Right cardiac atrium (tissue), 5 donors: ENCODE measurements around the gene POMP. TPM values are rescaled to one million over a fixed set of nuclear protein-coding genes. Genes with fewer than 3 reads are reported as not detected.

Experiments used
- ATAC-seq, 2 donors: fragments of 200-7000 bp; cut with Tn5 transposase; one replicate each; pipeline versions ENCODE4 v1.8.0 to v1.9.1; 2020; ENCODE audit warnings: moderate library complexity in 2 of 2, mild to moderate bottlenecking in 1 of 2
- DNase-seq, 3 donors: peaks; one replicate each; pipeline ENCODE4 v3.0.0-alpha.2; 2020
- H3K27ac ChIP-seq: one replicate; pipeline ENCODE4 v1.5.1; 2013; ENCODE audit warnings: mild to moderate bottlenecking, low read length, control low read depth, moderate library complexity
- H3K27me3 ChIP-seq: one replicate; pipeline ENCODE4 v1.6.1; 2013; ENCODE audit not compliant: control insufficient read depth, insufficient read depth
- H3K4me1 ChIP-seq: one replicate; pipeline ENCODE4 v1.6.1; 2013; ENCODE audit warnings: low read length; ENCODE audit not compliant: control insufficient read depth, insufficient read depth
- H3K4me3 ChIP-seq: one replicate; pipeline ENCODE4 v1.5.1; 2013; ENCODE audit warnings: low read length, control low read depth
- H3K9me3 ChIP-seq: one replicate; pipeline ENCODE4 v1.6.1; 2013; ENCODE audit warnings: low read length; ENCODE audit not compliant: control insufficient read depth
- WGBS: extraction: QIAGEN DNeasy Blood & Tissue Kit; methylation state at CpG from one replicate; pipeline ENCODE4 v1.1.7; 2013; 5-methylcytosine and 5-hydroxymethylcytosine counted together
- intact Hi-C, 4 donors: fragments of 100-400 bp; cut with DNase I; formaldehyde crosslinking; loops; one replicate each; pipeline versions ENCODE4 v1.11.0 to v1.14.0; 2022 to 2023
- polyA plus RNA-seq: library from polyadenylated mRNA; stranded (reverse); fragments of 200-250 nt; gene quantifications from one replicate; pipeline ENCODE4 v1.2.3, GENCODE V29; 2013
- total RNA-seq, 4 donors: library from RNA; stranded (reverse); fragmentation: NEBNext Ultra II Directional; extraction: Animal tissue kit (Norgen Biotek cat#: 25700); gene quantifications; one replicate each; pipeline ENCODE4 v1.2.1, GENCODE V29; 2021
- donor health status: healthy with polysubstance abuse.
- donor health status: DM: no; HTN: yes; CAD: no.
- donor health status: DM: no; HTN: no; CAD: no.
- donor health status: DM: no; HTN: yes; CAD: no; lungs with severe emphysema.
- donor health status: DM: yes; HTN: yes; CAD: no.

The POMP gene
- total and polyA plus RNA-seq, 5 donors = 75.3 to 147 (median 96.9) TPM

DNA sequence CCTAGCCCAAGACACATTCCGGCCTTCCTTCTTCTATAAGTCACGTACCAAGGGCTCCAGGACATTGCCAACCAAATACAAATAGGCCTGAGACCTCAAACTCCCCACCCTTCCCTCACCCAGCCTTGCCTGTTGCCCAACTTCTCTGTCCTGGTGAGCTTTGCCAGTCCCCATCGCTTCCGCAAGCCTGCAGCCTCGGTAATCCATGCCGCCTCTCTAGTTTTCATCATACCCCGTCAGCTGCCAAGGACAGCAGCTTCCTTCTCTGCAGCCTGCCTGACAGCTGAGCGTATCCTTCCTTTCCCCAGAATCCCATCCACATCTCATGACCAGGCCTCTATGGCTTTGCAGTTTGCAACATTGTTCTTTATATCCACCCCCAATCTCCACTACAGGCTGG, 36.6 kb upstream of the POMP start:
- intact Hi-C loops = no loop called here
- Histone ChIP-seq H3K27ac (no peak overlapping the region), H3K9me3 (no peaks in the 10 kb centered on the region), H3K4me1 (no peaks in the 10 kb centered on the region), H3K27me3 (no peaks in the 10 kb centered on the region), H3K4me3 (no peak overlapping the region)
- WGBS = 86% methylated on average over 8 of the region's 8 CpGs
- ATAC-seq (peak; percentile 53 to 57), DNase-seq (peak; percentile 47 to 81 (median 74))

DNA sequence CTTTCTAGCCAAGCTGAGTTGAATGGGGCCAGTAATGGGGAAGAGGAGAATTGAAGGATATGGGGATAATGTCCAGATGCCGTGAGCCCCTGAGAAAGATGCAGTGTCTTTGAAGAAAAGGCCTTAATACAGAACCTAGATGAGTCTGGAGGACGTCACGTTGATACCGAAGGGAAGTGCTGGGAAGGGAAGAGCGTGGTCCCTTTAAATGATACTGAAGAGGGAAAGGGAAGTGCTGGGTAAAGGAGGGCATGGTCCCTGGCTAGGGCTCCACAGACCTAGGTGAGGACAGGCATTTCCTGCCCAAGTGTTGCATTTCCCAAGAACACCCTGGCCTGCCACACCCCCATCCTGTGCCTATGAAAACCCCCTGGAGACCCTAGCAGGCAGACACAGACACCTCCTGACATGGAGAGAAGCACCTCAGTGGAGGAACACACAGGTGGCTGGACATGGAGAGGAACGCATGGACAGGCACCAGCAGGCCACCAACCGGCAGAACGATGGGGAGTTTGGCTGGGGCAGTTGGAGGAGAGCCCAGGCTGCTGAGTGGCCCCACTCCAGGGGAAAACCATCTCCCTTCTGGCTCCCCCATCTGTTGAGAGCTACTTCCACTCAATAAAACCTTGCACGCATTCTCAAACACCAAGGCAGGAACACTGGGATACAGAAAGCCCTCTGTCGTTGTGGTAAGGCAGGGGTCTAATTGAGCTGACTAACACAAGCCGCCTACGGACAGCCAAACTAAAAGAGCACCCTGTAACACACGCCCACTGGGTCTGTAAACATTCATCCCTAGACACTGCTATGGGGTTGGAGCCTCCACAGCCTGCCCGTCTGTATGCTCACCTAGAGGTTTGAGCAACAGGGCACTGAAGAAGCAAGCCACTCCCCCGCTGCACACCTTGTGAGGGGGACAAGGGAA, 34.9 kb upstream of the POMP start:
- no peak overlapping the region for H3K27ac ChIP-seq
- H3K27me3 ChIP-seq = no peaks in the 10 kb centered on the region
- no peaks in the 10 kb centered on the region for H3K9me3 ChIP-seq
- DNase-seq = no peak
- intact Hi-C loops = no loop called here
- H3K4me1 ChIP-seq = no peaks in the 10 kb centered on the region
- no peak overlapping the region for H3K4me3 ChIP-seq
- ATAC-seq = no peak
- 57% methylated on average over 15 of the region's 15 CpGs for WGBS

DNA sequence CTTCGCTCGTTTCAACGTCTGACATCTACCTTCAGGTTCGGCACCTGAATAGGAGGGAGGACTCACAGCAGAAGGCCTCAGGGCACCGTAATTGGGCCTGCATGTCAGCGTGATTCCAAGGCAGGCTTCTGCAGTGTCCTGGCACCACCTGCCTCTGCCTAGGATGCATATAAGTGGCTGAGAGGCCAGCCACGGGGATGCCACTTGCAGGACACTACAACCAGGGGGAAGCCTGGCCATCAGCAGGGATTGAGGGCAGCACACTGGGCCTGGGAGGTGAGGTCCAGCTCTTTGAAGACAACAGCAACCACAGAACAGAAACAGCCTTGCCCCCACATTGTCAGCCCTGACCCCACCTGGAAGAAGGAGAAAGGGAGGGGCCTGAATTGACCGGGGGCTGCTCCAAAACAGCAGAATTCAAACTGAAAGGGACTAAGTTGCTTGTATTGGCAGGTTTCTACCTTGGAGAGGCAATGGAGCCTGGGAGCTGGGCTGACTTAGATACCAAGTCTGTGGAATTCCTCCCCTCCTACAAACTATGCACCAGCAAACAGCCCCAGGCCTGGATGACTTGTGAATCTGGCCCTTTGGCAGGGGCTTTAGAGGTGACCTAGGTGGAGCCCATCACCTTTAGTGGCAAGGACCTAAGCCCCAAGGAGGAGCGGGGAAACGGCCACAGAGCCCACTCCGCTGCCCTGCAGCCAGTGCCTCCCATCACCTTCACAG, 34.1 kb upstream of the POMP start:
- intact Hi-C loops = no loop called here
- no peaks in the 10 kb centered on the region for H3K9me3 ChIP-seq
- H3K4me1 ChIP-seq = no peaks in the 10 kb centered on the region
- H3K27ac ChIP-seq = no peak overlapping the region
- H3K27me3 ChIP-seq = no peaks in the 10 kb centered on the region
- no peak for DNase-seq
- ATAC-seq = no peak
- H3K4me3 ChIP-seq = no peak overlapping the region
- WGBS = 91% methylated on average over 11 of the region's 11 CpGs

DNA sequence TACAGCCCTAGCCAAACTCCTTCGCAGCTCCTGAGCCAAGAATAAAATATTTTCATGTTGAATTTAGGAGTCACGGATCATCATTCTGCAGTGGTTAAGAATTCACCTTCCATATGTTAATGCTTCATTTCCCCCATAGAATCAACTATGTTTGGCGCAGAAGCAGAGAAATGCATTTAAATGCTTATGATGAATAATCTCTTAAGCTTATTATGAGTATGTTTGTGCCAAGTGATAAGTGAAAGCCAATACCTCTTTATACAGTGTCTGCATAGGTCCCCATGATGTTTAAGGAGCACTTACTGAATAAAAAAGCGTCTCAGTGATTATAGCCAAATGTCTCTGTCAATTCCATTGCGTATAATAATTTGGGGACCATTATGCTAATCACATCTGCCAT, 32.7 kb upstream of the POMP start:
- intact Hi-C loops = no loop called here
- Histone ChIP-seq H3K27me3 (no peaks in the 10 kb centered on the region), H3K4me3 (no peak overlapping the region), H3K4me1 (no peaks in the 10 kb centered on the region), H3K9me3 (no peaks in the 10 kb centered on the region), H3K27ac (no peak overlapping the region)
- DNase-seq (no peak), ATAC-seq (no peak)
- WGBS = 57% methylated on average over 5 of the region's 5 CpGs

DNA sequence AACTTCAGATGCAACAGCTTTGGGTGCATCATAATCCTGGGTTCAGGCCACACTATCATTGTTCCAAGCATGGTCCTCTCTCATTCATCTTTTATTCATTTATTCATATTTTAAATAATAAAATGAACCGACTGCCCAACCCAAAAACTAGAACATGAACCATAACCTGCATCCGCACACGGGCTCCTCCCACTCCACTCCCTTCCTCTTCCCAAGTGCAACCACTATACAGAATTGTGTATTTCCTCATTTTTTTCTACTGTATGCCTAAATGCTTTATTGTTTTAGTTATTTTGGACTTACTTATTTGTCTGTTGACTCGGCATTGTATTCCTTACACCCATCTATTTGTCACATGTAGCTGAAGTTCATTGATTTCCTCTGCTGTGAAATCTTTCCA, 30.7 kb upstream of the POMP start:
- DNase-seq (no peak), ATAC-seq (no peak)
- Histone ChIP-seq H3K4me3 (no peak overlapping the region), H3K27ac (no peak overlapping the region), H3K4me1 (no peaks in the 10 kb centered on the region), H3K9me3 (no peaks in the 10 kb centered on the region), H3K27me3 (no peaks in the 10 kb centered on the region)
- WGBS = 65% methylated on average over 4 of the region's 4 CpGs
- intact Hi-C loops = no loop called here

DNA sequence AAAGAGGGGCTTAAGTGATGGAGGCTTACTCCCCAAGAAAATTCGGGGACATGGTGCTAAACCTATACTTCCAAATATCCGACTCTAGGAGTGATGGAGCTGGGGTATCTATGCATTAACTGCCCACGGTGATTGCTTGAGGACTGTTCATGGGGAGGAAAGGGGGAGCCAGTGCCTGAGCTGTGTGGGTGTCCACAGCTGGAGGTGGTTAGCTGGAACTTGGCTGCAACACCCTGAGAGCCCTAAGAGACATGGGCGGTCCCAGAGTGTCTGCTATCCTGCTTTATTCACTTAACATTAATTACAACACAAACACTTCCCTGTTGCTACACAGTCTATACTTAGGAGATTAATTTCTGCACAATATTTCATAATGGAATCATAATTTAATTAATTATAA, 28.1 kb upstream of the POMP start:
- 90% methylated on average over 4 of the region's 4 CpGs for WGBS
- H3K27me3 ChIP-seq = no peaks in the 10 kb centered on the region
- H3K4me1 ChIP-seq = no peaks in the 10 kb centered on the region
- intact Hi-C loops = loop anchor here in 1 of 4 donors (10.0 kb wide), 2 partner anchors 96 to 136 kb away; partner anchors contain the start of gene FLT1
- DNase-seq = no peak
- H3K4me3 ChIP-seq = no peak overlapping the region
- no peak for ATAC-seq
- no peaks in the 10 kb centered on the region for H3K9me3 ChIP-seq
- H3K27ac ChIP-seq = no peak overlapping the region

DNA sequence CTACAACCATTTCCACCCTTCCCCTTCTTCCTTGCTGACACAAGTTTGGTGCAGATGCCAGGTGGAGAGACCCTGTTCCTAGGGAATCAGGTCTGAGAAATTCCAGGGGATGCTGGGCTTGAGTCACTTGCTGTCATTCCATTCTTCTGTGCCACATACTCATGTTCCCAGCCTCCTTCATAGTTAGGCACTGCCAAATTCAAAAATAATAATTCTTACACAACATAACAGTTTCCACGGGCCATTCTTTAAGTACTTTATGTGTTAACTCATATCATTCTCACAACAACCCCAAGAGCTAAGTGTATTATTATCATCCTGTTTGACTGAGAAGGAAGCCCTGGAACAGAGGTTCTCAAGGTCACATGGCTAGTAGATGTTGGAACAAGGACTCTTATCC, 27.1 kb upstream of the POMP start:
- WGBS = 94% methylated on average over 1 of the region's 1 CpG
- Histone ChIP-seq H3K9me3 (no peaks in the 10 kb centered on the region), H3K4me3 (no peak overlapping the region), H3K4me1 (no peaks in the 10 kb centered on the region), H3K27me3 (no peaks in the 10 kb centered on the region), H3K27ac (no peak overlapping the region)
- DNase-seq (no peak), ATAC-seq (no peak)
- intact Hi-C loops = loop anchor here in 1 of 4 donors (10.0 kb wide), 2 partner anchors 97 to 137 kb away; partner anchors contain the start of gene FLT1

DNA sequence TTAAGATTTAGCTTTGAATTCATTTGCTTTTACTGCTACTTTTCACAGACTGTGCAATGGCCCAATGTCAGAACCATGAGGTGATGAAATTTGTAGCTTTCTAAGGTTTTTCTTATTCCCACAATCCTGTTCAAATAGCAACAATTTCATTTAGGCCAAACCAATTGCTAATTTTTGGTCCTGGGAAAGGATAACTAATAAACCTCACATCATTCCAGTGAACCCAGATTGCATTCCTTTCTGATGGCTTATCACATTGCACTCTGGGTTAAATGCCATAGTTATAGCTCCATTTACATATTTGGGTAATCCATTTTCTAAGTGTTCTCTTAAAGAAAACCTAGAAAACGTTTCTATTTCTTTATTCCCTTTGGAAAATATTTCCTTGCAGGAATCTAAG, 22.9 kb upstream of the POMP start:
- no peaks in the 10 kb centered on the region for H3K27me3 ChIP-seq
- intact Hi-C loops = loop anchor here (2.0 to 10.0 kb wide), 5 partner anchors 101 to 314 kb away; partner anchors contain the start of gene FLT1 (in 1 of the 4)
- no peaks in the 10 kb centered on the region for H3K9me3 ChIP-seq
- DNase-seq = no peak
- H3K4me1 ChIP-seq = peaks cover 2% of the 10 kb centered on the region
- H3K27ac ChIP-seq = no peak overlapping the region
- ATAC-seq = no peak
- 39% methylated on average over 1 of the region's 1 CpG for WGBS
- no peak overlapping the region for H3K4me3 ChIP-seq

DNA sequence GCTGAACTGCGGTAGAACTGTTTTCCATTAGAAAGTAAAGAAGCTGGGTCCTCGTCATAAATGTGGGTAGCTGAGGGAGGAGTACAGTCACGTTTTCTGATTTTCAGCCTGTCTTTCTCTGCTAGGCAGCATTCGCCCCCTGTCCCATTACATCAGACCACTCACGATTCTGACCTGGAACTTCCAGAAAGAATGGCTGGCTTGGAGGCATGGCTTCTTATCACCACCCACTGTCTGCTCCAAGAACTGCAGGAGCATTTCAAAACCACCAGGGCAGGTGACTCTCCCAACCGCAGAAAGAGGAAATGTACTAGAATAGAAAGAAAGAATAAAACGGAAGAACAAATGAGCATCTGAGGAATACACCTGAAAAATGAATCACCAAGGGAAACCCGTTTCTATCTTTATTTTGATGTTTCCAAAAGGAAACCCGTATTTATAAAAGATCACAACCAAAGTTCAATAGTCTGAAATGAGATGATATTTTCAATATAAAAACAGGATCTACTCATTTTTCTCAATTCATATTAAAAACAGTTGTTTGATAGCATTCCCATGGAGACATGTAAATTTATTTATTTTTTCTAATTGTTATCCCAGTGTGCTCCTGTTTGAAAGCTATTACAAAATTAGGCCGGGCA, 22.1 kb upstream of the POMP start:
- Histone ChIP-seq H3K9me3 (no peaks in the 10 kb centered on the region), H3K4me1 (peaks cover 2% of the 10 kb centered on the region), H3K27me3 (no peaks in the 10 kb centered on the region), H3K4me3 (no peak overlapping the region), H3K27ac (no peak overlapping the region)
- intact Hi-C loops = loop anchor here (2.0 to 10.0 kb wide), 5 partner anchors 102 to 314 kb away; partner anchors contain the start of gene FLT1 (in 1 of the 4)
- WGBS = 37% methylated on average over 10 of the region's 10 CpGs
- DNase-seq (peak; percentile 33 to 61 (median 58)), ATAC-seq (peak; percentile 80 to 88)

DNA sequence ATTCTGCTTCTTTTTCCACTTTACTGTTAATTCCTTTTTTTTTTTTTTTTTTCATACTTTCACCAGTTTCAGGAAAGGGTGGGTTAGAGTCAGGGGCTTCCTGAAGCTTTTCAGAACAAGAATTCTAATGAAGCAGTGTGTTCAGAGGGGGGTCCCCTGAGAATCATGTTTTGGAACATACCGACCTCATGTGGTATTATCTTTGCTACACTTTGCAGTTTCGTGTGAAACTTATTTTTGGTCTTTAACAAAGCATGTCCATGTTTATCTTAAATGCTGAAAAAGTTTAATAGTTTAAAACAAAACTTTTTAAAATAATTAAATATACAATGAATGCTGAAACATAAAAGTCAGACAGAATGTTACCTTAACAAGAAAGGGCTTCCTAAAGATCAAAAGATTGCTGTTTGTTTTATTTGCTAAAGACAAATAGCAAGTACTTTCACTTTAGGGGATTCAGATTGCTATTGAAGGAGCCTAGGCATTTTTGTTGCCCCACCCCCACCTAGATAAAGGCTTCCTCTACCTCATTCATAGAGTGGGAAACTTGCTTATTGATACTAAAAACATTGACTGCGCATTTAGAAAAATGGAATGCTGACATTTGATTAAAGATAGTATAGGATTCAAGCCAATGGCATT, 21.1 kb upstream of the POMP start:
- Histone ChIP-seq H3K4me1 (peaks cover 2% of the 10 kb centered on the region), H3K27me3 (no peaks in the 10 kb centered on the region), H3K4me3 (peak overlapping the region; percentile 9), H3K27ac (no peak overlapping the region), H3K9me3 (no peaks in the 10 kb centered on the region)
- DNase-seq = no peak
- intact Hi-C loops = loop anchor here (2.0 to 10.0 kb wide), 5 partner anchors 103 to 316 kb away; partner anchors contain the start of gene FLT1 (in 1 of the 4)
- 40% methylated on average over 3 of the region's 3 CpGs for WGBS
- peak; percentile 37 to 49 for ATAC-seq
